Measurements from ENCODE around the gene GNPDA2. TPM values are rescaled to one million over a fixed set of nuclear protein-coding genes. Genes with fewer than 3 reads are reported as not detected.

GNPDA2 gene
- total RNA-seq, 1 experiment from 2014 or later, result 16.8 TPM

- TF ChIP-seq CTCF (IDR thresholded peaks at IDR 0.05; ENCODE audit: unreplicated experiment), result no peak
- ChIA-PET CTCF (interaction anchor here (0.7 to 1.0 kb wide), 2 partner anchors 23 to 47 kb away, joined by 3 read pairs; partner anchors contain the start of gene GUF1), POLR2A (interaction anchor here (1.2 to 1.3 kb wide), 2 partner anchors 16 to 17 kb away, joined by 3 read pairs; no protein-coding TSS in a partner anchor)
- H3K4me3 Mint-ChIP-seq (ENCODE audit: unreplicated experiment), result no peak overlapping the region
- H3K9me3 Mint-ChIP-seq (ENCODE audit: unreplicated experiment), result no peaks in the 10 kb centered on the region
- H3K36me3 Mint-ChIP-seq (ENCODE audit: insufficient read depth, unreplicated experiment), result peaks cover 62% of the 10 kb centered on the region
- intact Hi-C loops (cut with micrococcal nuclease), result no loop called here
- BruUV-seq (replicated peaks), result no TSS peak
- H3K27me3 Mint-ChIP-seq (ENCODE audit: insufficient read depth, unreplicated experiment), result no peaks in the 10 kb centered on the region
- no peak for DNase-seq (ENCODE audit: unreplicated experiment)
- H3K4me1 Mint-ChIP-seq (ENCODE audit: insufficient read depth, unreplicated experiment), result no peaks in the 10 kb centered on the region
- no peak overlapping the region for H3K27ac Mint-ChIP-seq (ENCODE audit: low read depth, unreplicated experiment)
Observed at GRCh38 chr4:44701037-44701436, 25.3 kb downstream of the GNPDA2 start.

GRCh38 chr4:44700427-44700826, 25.9 kb downstream of the GNPDA2 start:
- ChIA-PET CTCF (interaction anchor here (0.6 to 1.0 kb wide), 2 partner anchors 22 to 25 kb away, joined by 3 read pairs; partner anchors contain the start of gene GUF1), POLR2A (interaction anchor here (1.3 kb wide), 1 partner anchor 17 kb away, joined by 3 read pairs; no protein-coding TSS in a partner anchor)
- Mint-ChIP-seq H3K4me1 (ENCODE audit: insufficient read depth, unreplicated experiment) (no peaks in the 10 kb centered on the region), H3K36me3 (ENCODE audit: insufficient read depth, unreplicated experiment) (peaks cover 67% of the 10 kb centered on the region), H3K4me3 (ENCODE audit: unreplicated experiment) (no peak overlapping the region), H3K9me3 (ENCODE audit: unreplicated experiment) (no peaks in the 10 kb centered on the region), H3K27ac (ENCODE audit: low read depth, unreplicated experiment) (no peak overlapping the region), H3K27me3 (ENCODE audit: insufficient read depth, unreplicated experiment) (no peaks in the 10 kb centered on the region)
- intact Hi-C loops (cut with micrococcal nuclease), result no loop called here
- no peak for DNase-seq (ENCODE audit: unreplicated experiment)
- TF ChIP-seq CTCF (IDR thresholded peaks at IDR 0.05; ENCODE audit: unreplicated experiment), result no peak
- BruUV-seq (replicated peaks), result no TSS peak

GRCh38 chr4:44684648-44685047, 41.7 kb downstream of the GNPDA2 start:
- BruUV-seq (replicated peaks), result no TSS peak
- CTCF ChIA-PET, result no interaction called here
- no peak for TF ChIP-seq CTCF (IDR thresholded peaks at IDR 0.05; ENCODE audit: unreplicated experiment)

GRCh38 chr4:44679060-44679459, 47.3 kb downstream of the GNPDA2 start:
- intact Hi-C loops (cut with micrococcal nuclease), result no loop called here
- ChIA-PET CTCF (interaction anchor here (0.7 to 1.7 kb wide), 3 partner anchors 10 to 249 kb away, joined by 3 to 4 read pairs (median 3); no protein-coding TSS in a partner anchor), POLR2A (interaction anchor here (0.6 to 4.1 kb wide), 13 partner anchors 8 to 836 kb away, joined by 3 to 42 read pairs (median 5); partner anchors contain the start of gene GNPDA2)
- no peaks in the 10 kb centered on the region for H3K9me3 Mint-ChIP-seq (ENCODE audit: unreplicated experiment)
- peak overlapping the region; percentile 96 for H3K4me3 Mint-ChIP-seq (ENCODE audit: unreplicated experiment)
- no TSS peak for BruUV-seq (replicated peaks)
- DNase-seq (ENCODE audit: unreplicated experiment), result no peak
- peaks cover 12% of the 10 kb centered on the region for H3K4me1 Mint-ChIP-seq (ENCODE audit: insufficient read depth, unreplicated experiment)
- no peaks in the 10 kb centered on the region for H3K27me3 Mint-ChIP-seq (ENCODE audit: insufficient read depth, unreplicated experiment)
- H3K36me3 Mint-ChIP-seq (ENCODE audit: insufficient read depth, unreplicated experiment), result peaks cover 26% of the 10 kb centered on the region
- TF ChIP-seq CTCF (IDR thresholded peaks at IDR 0.05; ENCODE audit: unreplicated experiment), result no peak
- H3K27ac Mint-ChIP-seq (ENCODE audit: low read depth, unreplicated experiment), result peak overlapping the region; percentile 95

More at GRCh38 chr4:44684648-44685047, 41.7 kb downstream of the GNPDA2 start:
- Mint-ChIP-seq H3K27me3 (ENCODE audit: insufficient read depth, unreplicated experiment) (no peaks in the 10 kb centered on the region), H3K4me1 (ENCODE audit: insufficient read depth, unreplicated experiment) (peaks cover 12% of the 10 kb centered on the region), H3K36me3 (ENCODE audit: insufficient read depth, unreplicated experiment) (peaks cover 82% of the 10 kb centered on the region), H3K27ac (ENCODE audit: low read depth, unreplicated experiment) (no peak overlapping the region), H3K4me3 (ENCODE audit: unreplicated experiment) (no peak overlapping the region), H3K9me3 (ENCODE audit: unreplicated experiment) (no peaks in the 10 kb centered on the region)
- intact Hi-C loops (cut with micrococcal nuclease), result no loop called here
- DNase-seq (ENCODE audit: unreplicated experiment), result no peak
- POLR2A ChIA-PET, result interaction anchor here (0.7 kb wide), 1 partner anchor 57 kb away, joined by 3 read pairs; no protein-coding TSS in a partner anchor
